ENCODE measurements around the gene KRTAP1-3.
A peak's percentile ranks its signal among the peaks of the same experiment; 100 is the strongest.
"Not testable (repeated sequence)": the region's sequence is repeated elsewhere in the genome, so short reads cannot be mapped to it uniquely, and the experiment has no call there.

Gene KRTAP1-3

DNA sequence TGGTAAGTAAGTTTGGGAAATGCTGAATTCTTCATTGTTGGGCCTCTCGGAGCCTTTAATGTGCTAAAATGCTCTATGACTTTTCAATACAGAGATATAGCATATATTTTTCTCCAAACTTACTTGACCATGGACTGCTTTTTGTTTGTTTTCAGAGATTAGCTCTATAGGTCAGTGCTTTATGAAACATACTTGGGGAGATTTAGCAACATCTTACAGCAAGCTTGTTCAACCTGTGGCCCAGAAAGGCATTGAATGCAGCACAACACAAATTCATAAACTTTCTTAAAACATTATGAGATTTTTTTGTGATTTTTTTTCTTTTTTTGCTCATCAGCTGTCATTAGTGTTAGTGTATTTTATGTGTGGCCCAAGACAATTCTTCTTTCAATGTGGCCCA is 24.7 kb downstream of the KRTAP1-3 start:
- DNase-seq (ENCODE audit: low read depth) = no peak

DNA sequence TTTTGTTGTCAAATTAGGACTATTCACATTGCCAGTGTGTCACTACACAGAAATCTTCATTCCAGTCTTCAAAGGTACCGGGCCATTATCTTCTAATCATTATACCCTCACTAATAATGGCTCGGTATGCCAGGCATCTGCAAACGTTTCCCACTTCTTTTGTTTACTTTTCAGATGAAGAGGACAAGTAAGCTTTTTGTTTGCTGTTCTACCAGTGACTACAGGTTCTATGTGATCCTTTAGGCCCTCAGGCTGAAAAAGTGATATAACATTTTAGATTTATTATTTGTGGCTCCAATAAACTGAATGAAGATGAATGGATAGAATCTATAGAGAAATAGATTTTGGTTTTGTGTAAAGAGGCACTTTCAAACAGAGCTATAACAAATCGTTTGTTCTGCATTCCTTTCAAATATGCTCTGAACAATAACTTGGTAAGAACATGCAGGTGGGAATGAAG is 25.3 kb downstream of the KRTAP1-3 start:
- no peak for DNase-seq (ENCODE audit: low read depth)

DNA sequence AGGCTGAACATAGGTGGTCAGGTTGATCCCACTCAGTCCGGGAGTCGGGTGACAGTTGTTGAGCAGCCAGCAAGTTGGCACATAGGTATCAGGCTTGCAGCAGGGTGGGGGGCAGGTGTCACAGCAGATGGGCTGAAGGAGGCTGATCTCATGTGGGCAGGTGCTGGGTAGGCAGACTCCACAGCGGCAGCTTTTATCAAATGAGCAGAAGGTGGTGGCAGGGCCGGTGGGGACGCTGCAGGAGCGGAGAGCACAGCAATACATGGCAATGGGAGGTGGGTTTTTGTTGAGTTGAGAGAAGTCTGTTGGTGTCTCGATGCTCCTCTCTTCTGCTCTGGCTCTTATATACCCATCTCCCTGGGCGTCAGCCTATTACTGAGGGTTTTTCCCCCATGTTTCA is 25.9 kb downstream of the KRTAP1-3 start, which contains the start of gene KRTAP3-1:
Gene KRTAP3-1 (minus strand): TSS at position 318 of the 400 bp plus-strand sequence. CDS start 54 bp downstream, at position 264.
- DNase-seq (ENCODE audit: low read depth) = no peak

DNA sequence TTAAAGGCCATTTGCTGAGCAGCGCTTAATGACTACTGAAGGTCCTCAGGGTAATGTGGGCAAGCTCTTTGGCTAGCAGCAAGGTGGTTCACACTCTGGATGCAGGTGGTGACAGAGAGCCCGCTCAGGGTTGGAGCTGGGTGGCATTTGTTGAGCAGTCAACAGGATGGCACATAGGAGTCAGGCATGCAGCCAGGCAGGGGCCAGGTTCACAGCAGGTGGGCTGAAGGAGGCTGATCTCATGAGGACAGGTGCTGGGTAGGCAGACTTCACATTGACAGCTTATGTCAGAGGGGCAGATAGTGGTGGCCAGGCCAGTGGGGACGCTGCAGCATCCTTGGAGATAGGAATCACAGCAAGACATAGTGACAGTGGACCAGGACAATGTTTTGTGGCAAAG is 30.3 kb downstream of the KRTAP1-3 start:
- DNase-seq (ENCODE audit: low read depth) = no peak

DNA sequence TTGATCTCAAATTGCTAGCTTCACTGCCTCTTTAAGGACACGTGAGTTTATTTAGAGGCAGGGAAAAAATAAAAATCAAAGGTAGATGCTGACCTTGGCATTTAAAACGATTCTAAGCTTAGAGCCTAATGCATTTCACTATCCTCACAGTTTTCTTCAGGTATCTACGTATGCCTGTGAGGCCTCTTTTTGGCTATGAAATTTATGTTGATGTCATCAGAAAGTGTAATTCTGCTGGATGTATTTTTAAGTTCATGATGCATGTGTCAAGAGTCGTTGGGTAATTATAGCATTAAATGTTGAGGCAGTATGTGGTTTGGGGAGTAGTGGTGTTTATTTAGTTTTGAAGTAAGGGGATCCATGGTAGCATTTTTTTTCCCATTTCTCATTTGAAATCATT is 30.7 kb downstream of the KRTAP1-3 start:
- DNase-seq (ENCODE audit: low read depth) = no peak

DNA sequence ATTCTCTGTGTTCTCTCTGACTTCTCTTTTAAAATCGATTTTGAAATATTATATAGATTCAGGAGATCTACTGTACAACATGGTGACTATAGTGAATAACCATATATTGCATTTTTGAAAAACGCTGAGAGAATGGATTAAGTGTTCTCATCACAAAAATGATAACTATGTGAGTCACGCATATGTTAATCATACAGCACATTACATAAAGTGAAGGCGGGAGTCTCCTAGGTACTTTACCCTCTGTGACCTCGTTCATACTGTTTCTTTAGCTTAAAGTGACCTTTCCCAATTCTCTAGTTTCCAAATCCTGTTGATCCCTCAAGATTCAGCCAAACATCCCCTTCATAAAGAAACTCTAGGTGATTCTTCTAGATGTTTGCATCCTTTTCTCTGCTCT is 31.9 kb downstream of the KRTAP1-3 start:
- DNase-seq (ENCODE audit: low read depth) = peak; percentile 74

DNA sequence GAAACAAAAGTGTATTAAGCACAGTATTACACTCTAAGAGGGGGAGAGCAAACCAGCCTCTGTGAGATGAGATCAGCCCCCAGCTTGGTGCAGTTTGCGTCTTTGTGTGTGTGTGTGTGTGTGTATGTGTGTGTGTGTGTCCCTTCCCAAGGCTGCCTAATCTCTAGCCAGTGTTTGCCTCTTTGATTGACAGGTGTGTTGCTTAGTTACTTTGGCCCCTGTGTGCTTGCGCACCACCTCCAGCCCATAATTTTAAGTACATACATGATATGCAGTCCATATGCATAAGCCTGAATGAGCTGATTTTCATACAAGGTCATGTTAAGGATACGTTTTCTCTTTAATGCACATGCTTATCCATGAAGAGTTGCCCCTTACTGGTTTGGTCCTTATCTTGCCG is 32.9 kb downstream of the KRTAP1-3 start:
- DNase-seq (ENCODE audit: low read depth) = no peak

DNA sequence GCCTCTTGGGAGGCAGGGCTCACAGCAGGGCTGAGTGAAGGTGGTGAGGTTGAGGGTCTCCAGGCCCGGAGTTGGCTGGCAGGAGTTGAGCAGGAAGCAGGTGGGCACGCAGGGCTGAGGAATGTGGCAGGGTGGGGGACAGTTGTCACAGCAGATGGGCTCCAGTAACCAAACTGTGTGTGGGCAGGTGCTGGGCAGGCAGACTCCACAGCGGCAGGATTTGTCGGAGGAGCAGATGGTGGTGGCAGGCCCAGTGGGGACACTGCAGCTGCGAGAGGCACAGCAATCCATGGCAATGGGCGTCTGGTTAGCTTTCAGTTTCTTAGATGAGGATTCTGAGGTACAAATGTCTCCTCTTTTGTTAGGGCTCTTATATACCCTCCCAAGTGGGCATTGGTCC is 35.1 kb downstream of the KRTAP1-3 start, which contains the start of gene KRTAP3-2:
Gene KRTAP3-2 (minus strand): TSS at position 344 of the 400 bp plus-strand sequence. CDS start 53 bp downstream, at position 291.
- DNase-seq (ENCODE audit: low read depth) = not testable (repeated sequence)

DNA sequence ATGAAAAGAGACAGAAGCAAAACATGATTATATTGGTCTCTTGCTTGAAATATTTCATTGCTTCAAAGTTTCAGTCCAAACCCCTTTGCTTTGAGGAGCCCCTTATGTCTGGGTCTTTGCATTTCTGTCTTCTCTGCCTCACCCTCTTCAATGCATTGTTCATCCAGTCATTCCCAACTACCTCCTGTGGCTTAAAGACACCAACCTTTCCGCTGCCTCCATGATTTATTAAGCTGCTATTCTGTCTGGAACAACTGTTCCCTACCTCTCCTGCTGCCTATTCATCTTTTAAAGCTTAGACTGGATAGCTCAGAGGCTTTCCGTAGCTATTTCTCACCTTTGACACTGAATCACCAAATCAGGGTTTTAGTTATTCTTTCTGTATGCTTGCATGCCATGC is 37.3 kb downstream of the KRTAP1-3 start:
- DNase-seq (ENCODE audit: low read depth) = no peak

DNA sequence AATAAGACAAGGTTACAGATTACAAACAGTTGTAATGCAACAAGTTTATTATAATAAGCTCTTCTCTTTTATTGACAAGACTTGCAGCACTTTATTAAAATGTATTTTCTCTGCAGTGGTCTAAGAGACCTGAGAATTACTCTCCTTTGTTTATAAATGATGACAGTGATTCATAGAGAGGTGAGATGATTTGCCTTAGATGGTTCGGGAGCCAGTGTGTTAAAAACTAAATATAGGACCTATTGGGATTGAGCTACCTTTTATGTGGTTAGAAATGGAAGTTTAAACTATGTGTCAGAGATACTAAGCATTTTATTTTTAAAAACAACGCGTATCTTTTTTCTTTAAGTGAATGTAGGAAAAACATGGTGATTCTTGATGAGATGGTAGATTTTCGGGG is 37.8 kb downstream of the KRTAP1-3 start:
- DNase-seq (ENCODE audit: low read depth) = peak; percentile 19

DNA sequence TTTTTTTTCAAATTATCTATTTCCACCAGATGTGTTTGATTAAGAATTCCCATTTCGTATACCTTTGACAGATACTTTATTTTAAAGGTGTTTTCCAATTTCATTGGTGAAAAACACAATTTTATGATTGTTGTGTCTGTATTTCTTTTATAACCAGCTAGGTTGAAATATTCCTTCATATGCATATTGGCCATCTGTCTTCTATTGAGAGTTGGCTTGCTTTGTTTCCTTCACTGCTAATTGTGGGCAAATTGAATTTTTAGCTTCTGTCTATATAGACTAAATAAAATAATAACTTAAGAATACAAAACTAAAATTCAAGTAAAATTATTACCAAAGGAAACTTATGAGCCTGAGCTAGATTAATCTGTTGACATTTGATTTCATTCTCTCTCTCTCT is 39.6 kb downstream of the KRTAP1-3 start:
- no peak for DNase-seq (ENCODE audit: low read depth)

DNA sequence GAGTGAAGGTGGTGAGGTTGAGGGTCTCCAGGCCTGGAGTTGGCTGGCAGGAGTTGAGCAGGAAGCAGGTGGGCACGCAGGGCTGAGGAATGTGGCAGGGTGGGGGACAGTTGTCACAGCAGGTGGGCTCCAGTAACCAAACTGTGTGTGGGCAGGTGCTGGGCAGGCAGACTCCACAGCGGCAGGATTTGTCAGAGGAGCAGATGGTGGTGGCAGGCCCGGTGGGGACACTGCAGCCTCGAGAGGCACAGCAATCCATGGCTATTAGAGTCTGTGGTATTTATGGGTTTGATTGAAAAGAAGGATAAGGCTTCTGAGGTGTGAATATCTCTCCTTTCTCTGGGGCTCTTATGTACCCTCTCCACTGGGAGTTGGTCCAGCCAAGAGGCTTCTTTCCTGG is 40.8 kb downstream of the KRTAP1-3 start, which contains the start of gene KRTAP3-3:
Gene KRTAP3-3 (minus strand): TSS at position 326 of the 400 bp plus-strand sequence. CDS start 67 bp downstream, at position 259.
- no peak for DNase-seq (ENCODE audit: low read depth)

DNA sequence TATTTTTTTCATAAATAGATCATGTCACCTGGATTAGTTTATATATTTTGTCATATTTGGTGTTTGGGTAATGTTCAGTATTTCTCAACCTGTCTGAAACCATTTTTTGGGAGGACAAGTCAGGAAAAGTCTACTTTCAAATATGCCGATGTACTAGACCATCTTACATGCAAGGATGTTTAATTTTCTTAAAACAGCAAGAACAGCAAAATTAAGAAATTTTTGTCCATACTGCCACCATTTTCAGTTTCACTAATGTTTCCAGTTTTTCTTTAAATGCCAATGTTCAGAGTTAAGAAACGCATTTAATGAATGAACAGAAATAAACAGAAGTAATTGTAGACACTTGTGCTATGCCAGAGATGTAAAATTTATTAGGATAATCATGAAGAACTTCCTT is 41.6 kb downstream of the KRTAP1-3 start:
- DNase-seq (ENCODE audit: low read depth) = no peak

DNA sequence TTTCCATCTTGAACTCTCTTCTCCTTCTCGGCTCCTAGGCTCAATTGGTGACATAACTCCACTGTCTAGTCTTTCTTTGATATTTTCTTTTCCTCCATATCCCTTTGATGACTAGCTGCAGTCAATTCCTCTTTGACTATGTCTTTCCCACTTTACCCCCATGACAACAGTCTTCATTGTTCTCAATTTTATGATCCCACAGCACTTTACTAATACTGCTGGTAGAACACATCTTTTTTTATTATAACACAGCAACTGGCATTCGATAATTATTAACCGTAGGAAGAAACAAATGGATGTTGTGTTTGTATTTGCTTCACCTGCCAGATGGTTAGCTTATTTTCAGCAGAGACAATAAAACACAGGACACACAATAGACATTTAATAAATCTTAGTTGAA is 42.0 kb downstream of the KRTAP1-3 start:
- no peak for DNase-seq (ENCODE audit: low read depth)

DNA sequence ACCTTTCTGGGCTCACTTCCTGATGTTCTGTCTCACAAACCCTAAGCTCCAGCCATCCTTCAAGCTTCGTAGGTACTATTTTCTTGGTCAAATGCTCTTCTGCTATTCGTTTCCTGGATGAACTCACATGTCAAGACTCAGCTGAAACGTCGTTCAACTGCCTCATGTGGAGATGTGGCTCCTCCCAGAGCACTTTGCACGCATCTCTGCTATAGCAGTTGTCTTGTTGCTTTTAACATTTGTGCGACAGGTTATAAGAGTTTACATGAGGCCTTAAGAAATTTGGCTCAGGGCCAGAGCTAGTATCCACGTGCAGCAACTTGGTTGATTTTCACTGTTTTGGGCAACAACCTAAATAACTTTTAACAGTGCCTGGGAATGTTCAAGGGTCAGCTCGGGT is 47.8 kb downstream of the KRTAP1-3 start:
- DNase-seq (ENCODE audit: low read depth) = no peak

DNA sequence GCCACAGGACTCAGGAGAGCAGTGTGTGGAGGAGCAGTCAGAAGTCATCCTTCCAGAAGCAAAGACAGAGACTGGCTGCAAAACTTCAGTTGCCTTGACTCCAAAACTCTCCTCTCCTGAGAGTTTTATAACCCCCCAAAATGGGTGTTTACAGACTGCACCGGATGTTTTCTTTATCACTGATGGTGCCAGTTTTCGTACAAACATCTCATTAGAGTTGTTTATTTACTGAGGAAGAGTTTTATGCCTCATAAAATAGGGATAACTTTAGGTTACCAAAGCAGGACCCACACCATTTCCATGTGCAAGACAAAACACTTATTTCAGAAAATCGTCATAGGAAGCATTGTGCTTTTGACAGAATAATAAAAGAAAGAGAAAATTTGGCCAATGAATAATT is 50.4 kb downstream of the KRTAP1-3 start, which contains the start of gene KRT40:
Gene KRT40 (minus strand): TSS at position 101 of the 400 bp plus-strand sequence. CDS start 53 bp downstream, at position 48.
- DNase-seq (ENCODE audit: low read depth) = no peak

Data from ELR (cell line).